PC-9 (cell line): Measurements from ENCODE around the gene MRPL27. TPM values are rescaled to one million over a fixed set of nuclear protein-coding genes. Genes with fewer than 3 reads are reported as not detected.
"Not testable (repeated sequence)": the region's sequence is repeated elsewhere in the genome, so short reads cannot be mapped to it uniquely, and the experiment has no call there.

Source experiments
- BruUV-seq: library from RNA; stranded (reverse); fragments of 400-500 nt; replicated peaks from 2 replicates; lab custom pipeline; 2021; lab: Mats Ljungman, UMichigan
- CTCF ChIA-PET: fragments of 300-600 bp; sonication (Branson Sonifier 250); formaldehyde crosslinking; loops from one replicate; lab custom pipeline; 2022; ENCODE audit warnings: antibody characterized with exemption; lab: Charles Lee
- POLR2A ChIA-PET: fragments of 300-600 bp; sonication (Branson Sonifier 250); formaldehyde crosslinking; loops from one replicate; lab custom pipeline; 2022; ENCODE audit warnings: antibody characterized with exemption; ENCODE audit not compliant: unreplicated experiment; lab: Charles Lee
- DNase-seq, 2 experiments: peaks; one replicate each; pipeline versions ENCODE4 v3.0.0 to v3.0.0-alpha.2; 2015 to 2022; ENCODE audit warnings: mixed read lengths in 1 of 2
- H2AFZ ChIP-seq: fragments of 200-600 bp; sonication (generic); 2 replicates; pipeline ENCODE4 v1.8.1; 2017; ENCODE audit warnings: antibody characterized with exemption
- H3F3A ChIP-seq: fragments of 200-600 bp; sonication (generic); 2 replicates; pipeline ENCODE4 v1.8.1; 2017; ENCODE audit warnings: antibody characterized with exemption, mild to moderate bottlenecking, low read depth; ENCODE audit not compliant: insufficient read depth
- H3K27ac ChIP-seq: fragments of 200-600 bp; sonication (generic); 2 replicates; pipeline ENCODE4 v1.6.1; 2016; ENCODE audit warnings: mixed run types
- H3K27me3 ChIP-seq: fragments of 200-600 bp; sonication (generic); 2 replicates; pipeline ENCODE4 v1.6.1; 2016; ENCODE audit warnings: low read depth, mixed run types; ENCODE audit not compliant: insufficient read depth
- H3K36me3 ChIP-seq: fragments of 200-600 bp; sonication (generic); 2 replicates; pipeline ENCODE4 v1.6.1; 2016; ENCODE audit warnings: low read depth, mixed run types
- H3K4me1 ChIP-seq: fragments of 200-600 bp; sonication (generic); replicated peaks from 2 replicates; pipeline ENCODE4 v1.6.1; 2016; ENCODE audit warnings: mixed run types; ENCODE audit not compliant: insufficient read depth
- H3K4me2 ChIP-seq: fragments of 200-600 bp; sonication (generic); 2 replicates; pipeline ENCODE4 v1.6.1; 2017; ENCODE audit warnings: mixed run types
- H3K4me3 ChIP-seq: fragments of 200-600 bp; sonication (generic); 2 replicates; pipeline ENCODE4 v1.6.1; 2016; ENCODE audit warnings: mixed run types
- H3K79me2 ChIP-seq: fragments of 200-600 bp; sonication (generic); 2 replicates; pipeline ENCODE4 v1.6.1; 2017; ENCODE audit warnings: low read depth, mixed run types
- H3K9me2 ChIP-seq: fragments of 200-600 bp; sonication (generic); 2 replicates; pipeline ENCODE4 v1.8.1; 2017; ENCODE audit warnings: mild to moderate bottlenecking; ENCODE audit not compliant: insufficient read depth
- H3K9me3 ChIP-seq: fragments of 200-600 bp; sonication (generic); 2 replicates; pipeline ENCODE4 v1.8.1; 2016; ENCODE audit warnings: low read depth; ENCODE audit not compliant: insufficient read depth
- H4K20me1 ChIP-seq: fragments of 200-600 bp; sonication (generic); 2 replicates; pipeline ENCODE4 v1.8.1; 2017; ENCODE audit not compliant: insufficient read depth
- CTCF ChIP-seq: fragments of 200-600 bp; sonication (generic); conservative IDR thresholded peaks from 2 replicates; pipeline ENCODE4 v1.6.1; 2017; ENCODE audit warnings: mixed run types, antibody characterized with exemption, mild to moderate bottlenecking, moderate library complexity
- EZH2 ChIP-seq: fragments of 200-600 bp; sonication (generic); IDR thresholded peaks from 2 replicates; pipeline ENCODE4 v1.8.0; 2017; ENCODE audit warnings: antibody characterized with exemption, low read depth
- intact Hi-C: fragments of 100-400 bp; cut with micrococcal nuclease; formaldehyde crosslinking; loops from one replicate; pipeline ENCODE4 v1.10.0; 2022; ENCODE audit not compliant: unreplicated experiment
- total RNA-seq: library from RNA; stranded (reverse); gene quantifications from 2 replicates; pipeline ENCODE4 v1.2.3, GENCODE V29; 2021

MRPL27 gene
- total RNA-seq, 1 experiment from 2014 or later: 48.3 TPM

- Histone ChIP-seq H3K4me1 (no peaks in the 10 kb centered on the region), H3K36me3 (no peaks in the 10 kb centered on the region), H3K4me3 (no peak overlapping the region), H3K79me2 (no peaks in the 10 kb centered on the region), H3K27ac (no peak overlapping the region), H3K4me2 (no peak overlapping the region), H2AFZ (no peak overlapping the region), H4K20me1 (no peaks in the 10 kb centered on the region), H3K27me3 (no peaks in the 10 kb centered on the region), H3K9me3 (no peaks in the 10 kb centered on the region), H3K9me2 (no peaks in the 10 kb centered on the region), H3F3A (no peaks in the 10 kb centered on the region)
- ChIA-PET POLR2A (no interaction called here), CTCF (no interaction called here)
- TF ChIP-seq CTCF (no peak), EZH2 (no peak)
- no TSS peak for BruUV-seq
- intact Hi-C loops: no loop called here
- no peak for DNase-seq
Measured at GRCh38 chr17:50338645-50339044, 34.3 kb downstream of the MRPL27 start.

- POLR2A ChIA-PET: no interaction called here
- H3K27me3 ChIP-seq: no peaks in the 10 kb centered on the region
Measured at GRCh38 chr17:50337956-50338355, 35.0 kb downstream of the MRPL27 start.

GRCh38 chr17:50333291-50334057 lies 39.5 kb downstream of the MRPL27 start:
- H3K4me1 ChIP-seq, H3K4me3 ChIP-seq, H4K20me1 ChIP-seq, intact Hi-C loops, H3K9me3 ChIP-seq, H3K27me3 ChIP-seq, H3K36me3 ChIP-seq, H2AFZ ChIP-seq, H3K4me2 ChIP-seq, H3K79me2 ChIP-seq, H3K9me2 ChIP-seq, CTCF ChIA-PET, H3F3A ChIP-seq, POLR2A ChIA-PET, H3K27ac ChIP-seq, DNase-seq, BruUV-seq: not testable (repeated sequence)

More at GRCh38 chr17:50337956-50338355, 35.0 kb downstream of the MRPL27 start:
- no peak for DNase-seq
- Histone ChIP-seq H4K20me1 (no peaks in the 10 kb centered on the region), H2AFZ (no peak overlapping the region), H3K9me2 (no peaks in the 10 kb centered on the region), H3K9me3 (no peaks in the 10 kb centered on the region), H3F3A (no peaks in the 10 kb centered on the region), H3K79me2 (no peaks in the 10 kb centered on the region), H3K27ac (no peak overlapping the region), H3K4me3 (no peak overlapping the region), H3K36me3 (no peaks in the 10 kb centered on the region), H3K4me2 (no peak overlapping the region), H3K4me1 (no peaks in the 10 kb centered on the region)
- intact Hi-C loops: no loop called here
- TF ChIP-seq CTCF (no peak), EZH2 (no peak)
- CTCF ChIA-PET: no interaction called here
- no TSS peak for BruUV-seq
